SK-N-MC (cell line): ENCODE results near the gene TNC.

ENCODE experiments used
- DNase-seq: peaks from one replicate; pipeline ENCODE4 v3.0.0-alpha.2; 2011; ENCODE audit warnings: low read depth, low spot score
- H3K27ac ChIP-seq: fragments of 200-600 bp; sonication (generic); 2 replicates; pipeline ENCODE4 v1.5.1; 2016; ENCODE audit warnings: mixed run types
- H3K36me3 ChIP-seq: fragments of 200-600 bp; sonication (generic); 2 replicates; pipeline ENCODE4 v1.6.1; 2017; ENCODE audit warnings: antibody characterized with exemption, low read length, mixed read lengths; ENCODE audit not compliant: insufficient read depth
- H3K4me3 ChIP-seq: fragments of 200-600 bp; sonication (generic); 2 replicates; pipeline ENCODE4 v1.5.1; 2016
- H3K9ac ChIP-seq: fragments of 200-600 bp; sonication (generic); 2 replicates; pipeline ENCODE4 v1.8.0; 2017; ENCODE audit warnings: mixed run types, mixed read lengths; ENCODE audit not compliant: insufficient read length
- H3K9me3 ChIP-seq: fragments of 200-600 bp; sonication (generic); 2 replicates; pipeline ENCODE4 v1.6.1; 2017; ENCODE audit warnings: low read depth, mild to moderate bottlenecking, antibody characterized with exemption, low read length, moderate library complexity, mixed read lengths
- EZH2 ChIP-seq: fragments of 200-600 bp; sonication (generic); IDR thresholded peaks from one replicate; pipeline ENCODE4 v1.6.1; 2017; ENCODE audit warnings: antibody characterized with exemption
- FOXP2 ChIP-seq: optimal IDR thresholded peaks from 2 replicates; pipeline ENCODE3; 2011; ENCODE audit warnings: mild to moderate bottlenecking, moderate library complexity; ENCODE audit not compliant: insufficient read depth; ENCODE audit errors: extremely low read length, control extremely low read depth
- POLR2AphosphoS5 ChIP-seq: IDR thresholded peaks from 2 replicates; pipeline ENCODE4 v1.6.1; 2012; ENCODE audit warnings: mild to moderate bottlenecking, low read depth, low read length, borderline replicate concordance

The TNC gene

GRCh38 chr9:115025721-115026120 is 92.2 kb downstream of the TNC start:
- Histone ChIP-seq H3K9me3 (no peaks in the 10 kb centered on the region), H3K4me3 (no peak overlapping the region), H3K27ac (no peak overlapping the region), H3K9ac (no peak overlapping the region), H3K36me3 (no peaks in the 10 kb centered on the region)
- no peak for TF ChIP-seq POLR2AphosphoS5
- TF ChIP-seq FOXP2, result no peak
- no peak for TF ChIP-seq EZH2
- DNase-seq, result no peak

GRCh38 chr9:115024925-115025535 is 92.9 kb downstream of the TNC start:
- Histone ChIP-seq H3K9ac (no peak overlapping the region), H3K9me3 (no peaks in the 10 kb centered on the region), H3K27ac (no peak overlapping the region), H3K36me3 (no peaks in the 10 kb centered on the region), H3K4me3 (no peak overlapping the region)
- TF ChIP-seq EZH2 (no peak), POLR2AphosphoS5 (no peak), FOXP2 (no peak)
- DNase-seq, result no peak

- H3K9ac ChIP-seq, result no peak overlapping the region
- H3K4me3 ChIP-seq, result no peak overlapping the region
- no peaks in the 10 kb centered on the region for H3K36me3 ChIP-seq
- no peak for DNase-seq
- H3K9me3 ChIP-seq, result no peaks in the 10 kb centered on the region
- no peak for TF ChIP-seq EZH2
- TF ChIP-seq FOXP2, result no peak
- TF ChIP-seq POLR2AphosphoS5, result no peak
- no peak overlapping the region for H3K27ac ChIP-seq
Observed at GRCh38 chr9:115022760-115023434, 95.1 kb downstream of the TNC start.

DNA sequence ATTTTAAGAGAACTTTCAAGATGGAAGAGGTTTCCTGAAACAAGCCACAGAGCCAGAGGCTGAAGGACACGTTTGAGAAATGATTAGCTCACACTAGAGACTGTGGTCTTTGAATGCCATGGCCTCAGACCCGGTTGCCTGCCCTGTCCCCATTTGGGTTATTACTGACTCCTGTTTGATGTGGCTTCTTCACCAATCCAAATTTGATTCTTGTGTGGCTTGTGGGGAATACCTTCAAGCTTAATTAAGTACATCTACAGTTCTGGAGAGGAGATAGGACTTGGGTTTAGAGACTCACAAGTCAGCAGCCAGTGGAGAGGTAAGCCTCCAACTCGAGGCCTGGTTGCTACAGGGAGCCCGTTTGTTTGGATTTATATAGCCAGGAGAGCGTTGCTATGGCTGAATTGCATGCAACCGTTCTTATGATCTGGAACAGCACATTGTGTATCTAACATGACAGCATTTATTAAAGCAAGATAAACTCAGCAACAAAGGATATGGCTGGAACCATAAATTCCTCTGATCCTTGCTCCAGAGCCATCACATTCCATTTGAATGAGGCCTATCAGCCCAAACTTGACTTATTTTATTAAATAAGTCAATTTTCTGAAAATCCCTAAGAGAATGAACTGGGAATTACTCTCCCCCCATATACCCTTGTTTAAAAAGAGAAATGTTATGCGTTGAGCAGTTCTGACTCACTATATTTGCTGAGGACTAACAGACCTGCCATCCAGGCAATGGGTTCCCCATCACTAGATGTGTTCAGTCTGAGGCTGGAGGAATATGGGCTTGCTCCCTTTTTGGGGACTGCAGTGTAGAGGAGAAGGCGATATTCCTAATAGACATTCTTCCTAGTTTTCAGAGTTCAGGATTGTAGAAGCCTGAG is 99.2 kb downstream of the TNC start:
- DNase-seq, result no peak
- Histone ChIP-seq H3K9ac (no peak overlapping the region), H3K9me3 (no peaks in the 10 kb centered on the region)

GRCh38 chr9:115016344-115016743 is 101.6 kb downstream of the TNC start:
- no peak for DNase-seq

More for the DNA sequence above, 99.2 kb downstream of the TNC start:
- TF ChIP-seq POLR2AphosphoS5 (no peak), EZH2 (no peak), FOXP2 (no peak)
- H3K4me3 ChIP-seq, result no peak overlapping the region
- H3K27ac ChIP-seq, result no peak overlapping the region
- H3K36me3 ChIP-seq, result no peaks in the 10 kb centered on the region

DNA sequence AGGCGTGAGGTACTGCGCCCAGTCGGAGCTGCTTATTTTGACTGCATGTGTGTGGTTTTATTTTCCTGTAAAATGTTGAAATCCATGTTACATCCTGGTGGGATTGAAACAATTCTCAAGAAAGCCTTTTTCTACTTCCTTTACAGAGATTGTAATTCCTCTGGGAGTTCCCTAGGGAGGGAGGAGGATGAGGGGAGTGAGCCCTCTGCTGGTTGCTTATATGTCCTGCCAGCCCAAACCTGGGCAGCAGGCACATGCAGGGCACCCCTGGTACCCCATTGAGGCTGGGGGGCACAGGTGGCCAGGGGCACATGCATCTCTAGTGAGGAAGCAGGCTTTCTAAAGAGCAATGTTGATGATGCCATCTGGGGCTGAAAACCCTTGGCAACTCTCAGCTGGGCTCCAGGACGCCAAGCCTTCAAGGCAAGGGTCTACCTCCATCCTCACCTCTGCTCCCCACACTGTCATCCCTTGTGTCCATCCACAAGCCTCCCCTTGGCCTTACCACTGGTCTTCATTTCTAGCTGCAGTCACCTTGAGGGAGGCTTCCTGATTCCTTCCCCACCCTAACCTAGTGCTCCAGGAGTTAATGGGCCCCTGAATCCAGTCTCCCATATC is 102.8 kb downstream of the TNC start:
- DNase-seq, result peak; percentile 66
- Histone ChIP-seq H3K27ac (no peak overlapping the region), H3K4me3 (no peak overlapping the region), H3K36me3 (no peaks in the 10 kb centered on the region), H3K9me3 (no peaks in the 10 kb centered on the region), H3K9ac (no peak overlapping the region)
- TF ChIP-seq POLR2AphosphoS5, result no peak
- no peak for TF ChIP-seq EZH2
- no peak for TF ChIP-seq FOXP2

More at GRCh38 chr9:115016344-115016743, 101.6 kb downstream of the TNC start:
- H3K36me3 ChIP-seq, result no peaks in the 10 kb centered on the region
- H3K9ac ChIP-seq, result no peak overlapping the region
- no peaks in the 10 kb centered on the region for H3K9me3 ChIP-seq
- no peak for TF ChIP-seq POLR2AphosphoS5
- TF ChIP-seq EZH2, result no peak
- TF ChIP-seq FOXP2, result no peak
- H3K4me3 ChIP-seq, result no peak overlapping the region
- no peak overlapping the region for H3K27ac ChIP-seq

GRCh38 chr9:115014438-115014837 is 103.5 kb downstream of the TNC start:
- peak overlapping the region; percentile 37; the same call in 1 of the 2 replicates for H3K27ac ChIP-seq

More at GRCh38 chr9:115014438-115014837, 103.5 kb downstream of the TNC start:
- Histone ChIP-seq H3K9me3 (no peaks in the 10 kb centered on the region), H3K36me3 (no peaks in the 10 kb centered on the region), H3K4me3 (no peak overlapping the region), H3K9ac (no peak overlapping the region)
- DNase-seq, result no peak
- TF ChIP-seq POLR2AphosphoS5 (no peak), FOXP2 (no peak), EZH2 (no peak)
